Measurements from ENCODE around the gene EIF3I. TPM values are rescaled to one million over a fixed set of nuclear protein-coding genes. Genes with fewer than 3 reads are reported as not detected.
A peak's percentile ranks its signal among the peaks of the same experiment; 100 is the strongest.

Gene EIF3I
- total and polyA plus RNA-seq, 2 of the 13 experiments (the other 11 are each of a cell fraction or from before 2014, with no cell fraction given), result 210 to 223 TPM

DNA sequence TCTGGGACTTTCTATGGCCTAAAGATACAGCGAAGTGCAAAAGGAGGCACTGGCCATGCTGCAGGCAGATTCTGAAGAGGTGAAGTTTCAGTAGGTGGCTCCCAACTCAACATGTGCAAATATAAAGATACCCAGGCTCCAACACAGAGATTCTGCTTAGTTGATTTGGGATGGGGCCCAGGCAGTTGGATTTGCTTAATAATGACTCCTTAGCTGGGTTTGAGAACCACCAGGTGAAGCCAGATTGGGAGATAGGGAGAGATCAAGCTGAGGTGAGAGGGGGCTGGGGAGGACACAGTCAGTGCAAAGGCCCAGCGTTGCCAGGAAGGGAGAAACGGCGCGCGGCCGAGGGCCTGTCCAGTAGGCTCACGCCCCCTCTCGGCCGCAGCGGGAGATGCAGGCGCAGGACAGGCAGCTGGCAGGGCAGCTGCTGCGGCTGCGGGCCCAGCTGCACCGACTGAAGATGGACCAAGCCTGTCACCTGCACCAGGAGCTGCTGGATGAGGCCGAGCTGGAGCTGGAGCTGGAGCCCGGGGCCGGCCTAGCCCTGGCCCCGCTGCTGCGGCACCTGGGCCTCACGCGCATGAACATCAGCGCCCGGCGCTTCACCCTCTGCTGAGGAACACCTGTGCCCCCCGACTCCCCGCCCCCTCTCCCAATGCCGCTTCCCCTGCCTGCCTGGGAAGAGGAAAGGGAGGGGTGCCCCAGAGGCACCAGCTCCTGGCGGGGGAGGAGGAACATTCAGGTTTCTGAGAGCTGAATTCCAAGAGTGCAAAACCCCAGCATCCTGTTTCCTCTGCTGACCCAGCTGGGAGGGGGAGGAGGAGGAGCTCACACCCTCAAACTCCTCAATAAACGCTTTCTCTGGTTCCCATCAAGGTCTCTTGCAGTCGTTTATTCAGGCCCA lies 26.0 kb downstream of the EIF3I start (continued):
- TF ChIP-seq SIX1 (CRISPR knock-in tag; IDR thresholded peaks at IDR 0.05; ENCODE audit: borderline replicate concordance), result no peak
- no peak for TF ChIP-seq SETDB1 (CRISPR knock-in tag; IDR thresholded peaks at IDR 0.05; ENCODE audit: borderline replicate concordance)
- TF ChIP-seq JUNB (CRISPR knock-in tag; IDR thresholded peaks at IDR 0.05; ENCODE audit: borderline replicate concordance), result no peak
- TF ChIP-seq TRIM24 (CRISPR knock-in tag; IDR thresholded peaks at IDR 0.05), result no peak
- TF ChIP-seq ZNF3 (CRISPR knock-in tag; IDR thresholded peaks at IDR 0.05), result peak; percentile 65; the same call in 1 of the 2 replicates
- TF ChIP-seq AGO2 (optimal IDR thresholded peaks at IDR 0.05; ENCODE audit: low read depth, low read length), result no peak
- TF ChIP-seq ZNF224 (CRISPR knock-in tag; IDR thresholded peaks at IDR 0.05), result no peak
- peak; percentile 86 for TF ChIP-seq ZNF121 (CRISPR knock-in tag; IDR thresholded peaks at IDR 0.05)
- TF ChIP-seq, protein P1, sequence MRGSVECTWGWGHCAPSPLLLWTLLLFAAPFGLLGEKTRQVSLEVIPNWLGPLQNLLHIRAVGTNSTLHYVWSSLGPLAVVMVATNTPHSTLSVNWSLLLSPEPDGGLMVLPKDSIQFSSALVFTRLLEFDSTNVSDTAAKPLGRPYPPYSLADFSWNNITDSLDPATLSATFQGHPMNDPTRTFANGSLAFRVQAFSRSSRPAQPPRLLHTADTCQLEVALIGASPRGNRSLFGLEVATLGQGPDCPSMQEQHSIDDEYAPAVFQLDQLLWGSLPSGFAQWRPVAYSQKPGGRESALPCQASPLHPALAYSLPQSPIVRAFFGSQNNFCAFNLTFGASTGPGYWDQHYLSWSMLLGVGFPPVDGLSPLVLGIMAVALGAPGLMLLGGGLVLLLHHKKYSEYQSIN (CRISPR knock-in tag; IDR thresholded peaks at IDR 0.05; ENCODE audit: borderline replicate concordance), result no peak
- TF ChIP-seq, protein P2, sequence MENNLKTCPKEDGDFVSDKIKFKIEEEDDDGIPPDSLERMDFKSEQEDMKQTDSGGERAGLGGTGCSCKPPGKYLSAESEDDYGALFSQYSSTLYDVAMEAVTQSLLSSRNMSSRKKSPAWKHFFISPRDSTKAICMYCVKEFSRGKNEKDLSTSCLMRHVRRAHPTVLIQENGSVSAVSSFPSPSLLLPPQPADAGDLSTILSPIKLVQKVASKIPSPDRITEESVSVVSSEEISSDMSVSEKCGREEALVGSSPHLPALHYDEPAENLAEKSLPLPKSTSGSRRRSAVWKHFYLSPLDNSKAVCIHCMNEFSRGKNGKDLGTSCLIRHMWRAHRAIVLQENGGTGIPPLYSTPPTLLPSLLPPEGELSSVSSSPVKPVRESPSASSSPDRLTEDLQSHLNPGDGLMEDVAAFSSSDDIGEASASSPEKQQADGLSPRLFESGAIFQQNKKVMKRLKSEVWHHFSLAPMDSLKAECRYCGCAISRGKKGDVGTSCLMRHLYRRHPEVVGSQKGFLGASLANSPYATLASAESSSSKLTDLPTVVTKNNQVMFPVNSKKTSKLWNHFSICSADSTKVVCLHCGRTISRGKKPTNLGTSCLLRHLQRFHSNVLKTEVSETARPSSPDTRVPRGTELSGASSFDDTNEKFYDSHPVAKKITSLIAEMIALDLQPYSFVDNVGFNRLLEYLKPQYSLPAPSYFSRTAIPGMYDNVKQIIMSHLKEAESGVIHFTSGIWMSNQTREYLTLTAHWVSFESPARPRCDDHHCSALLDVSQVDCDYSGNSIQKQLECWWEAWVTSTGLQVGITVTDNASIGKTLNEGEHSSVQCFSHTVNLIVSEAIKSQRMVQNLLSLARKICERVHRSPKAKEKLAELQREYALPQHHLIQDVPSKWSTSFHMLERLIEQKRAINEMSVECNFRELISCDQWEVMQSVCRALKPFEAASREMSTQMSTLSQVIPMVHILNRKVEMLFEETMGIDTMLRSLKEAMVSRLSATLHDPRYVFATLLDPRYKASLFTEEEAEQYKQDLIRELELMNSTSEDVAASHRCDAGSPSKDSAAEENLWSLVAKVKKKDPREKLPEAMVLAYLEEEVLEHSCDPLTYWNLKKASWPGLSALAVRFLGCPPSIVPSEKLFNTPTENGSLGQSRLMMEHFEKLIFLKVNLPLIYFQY (CRISPR knock-in tag; IDR thresholded peaks at IDR 0.05; ENCODE audit: borderline replicate concordance), result no peak
- TF ChIP-seq DNMT3B (CRISPR knock-in tag; conservative IDR thresholded peaks at IDR 0.05), result no peak
- TF ChIP-seq XRCC5 (optimal IDR thresholded peaks at IDR 0.05; ENCODE audit: low read length), result peak; percentile 84
- no peak for TF ChIP-seq ZNF547 (CRISPR knock-in tag; IDR thresholded peaks at IDR 0.05)
- no peak for TF ChIP-seq SP5 (CRISPR knock-in tag; IDR thresholded peaks at IDR 0.05; ENCODE audit: borderline replicate concordance, low read depth)
- TF ChIP-seq ELF4 (CRISPR knock-in tag; IDR thresholded peaks at IDR 0.05; ENCODE audit: borderline replicate concordance), result no peak
- TF ChIP-seq ZNF766 (CRISPR knock-in tag; IDR thresholded peaks at IDR 0.05; ENCODE audit: borderline replicate concordance), result no peak
- TF ChIP-seq HNRNPK (IDR thresholded peaks at IDR 0.05; ENCODE audit: low read depth, low read length, poor library complexity, severe bottlenecking), result peak; percentile 86
- TF ChIP-seq, protein P3, sequence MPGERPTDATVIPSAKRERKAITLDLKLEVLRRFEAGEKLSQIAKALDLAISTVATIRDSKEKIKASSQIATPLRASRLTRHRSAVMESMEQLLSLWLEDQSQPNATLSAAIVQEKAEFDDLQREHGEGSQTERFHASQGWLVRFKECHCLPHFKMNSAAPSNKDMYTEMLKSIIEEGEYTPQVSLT (CRISPR knock-in tag; IDR thresholded peaks at IDR 0.05; ENCODE audit: borderline replicate concordance, low read depth), result no peak
- no peak for TF ChIP-seq ZNF570 (CRISPR knock-in tag; IDR thresholded peaks at IDR 0.05; ENCODE audit: borderline replicate concordance)
- TF ChIP-seq, protein P4, sequence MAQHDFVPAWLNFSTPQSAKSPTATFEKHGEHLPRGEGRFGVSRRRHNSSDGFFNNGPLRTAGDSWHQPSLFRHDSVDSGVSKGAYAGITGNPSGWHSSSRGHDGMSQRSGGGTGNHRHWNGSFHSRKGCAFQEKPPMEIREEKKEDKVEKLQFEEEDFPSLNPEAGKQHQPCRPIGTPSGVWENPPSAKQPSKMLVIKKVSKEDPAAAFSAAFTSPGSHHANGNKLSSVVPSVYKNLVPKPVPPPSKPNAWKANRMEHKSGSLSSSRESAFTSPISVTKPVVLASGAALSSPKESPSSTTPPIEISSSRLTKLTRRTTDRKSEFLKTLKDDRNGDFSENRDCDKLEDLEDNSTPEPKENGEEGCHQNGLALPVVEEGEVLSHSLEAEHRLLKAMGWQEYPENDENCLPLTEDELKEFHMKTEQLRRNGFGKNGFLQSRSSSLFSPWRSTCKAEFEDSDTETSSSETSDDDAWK (CRISPR knock-in tag; IDR thresholded peaks at IDR 0.05), result no peak
- TF ChIP-seq, protein P5, sequence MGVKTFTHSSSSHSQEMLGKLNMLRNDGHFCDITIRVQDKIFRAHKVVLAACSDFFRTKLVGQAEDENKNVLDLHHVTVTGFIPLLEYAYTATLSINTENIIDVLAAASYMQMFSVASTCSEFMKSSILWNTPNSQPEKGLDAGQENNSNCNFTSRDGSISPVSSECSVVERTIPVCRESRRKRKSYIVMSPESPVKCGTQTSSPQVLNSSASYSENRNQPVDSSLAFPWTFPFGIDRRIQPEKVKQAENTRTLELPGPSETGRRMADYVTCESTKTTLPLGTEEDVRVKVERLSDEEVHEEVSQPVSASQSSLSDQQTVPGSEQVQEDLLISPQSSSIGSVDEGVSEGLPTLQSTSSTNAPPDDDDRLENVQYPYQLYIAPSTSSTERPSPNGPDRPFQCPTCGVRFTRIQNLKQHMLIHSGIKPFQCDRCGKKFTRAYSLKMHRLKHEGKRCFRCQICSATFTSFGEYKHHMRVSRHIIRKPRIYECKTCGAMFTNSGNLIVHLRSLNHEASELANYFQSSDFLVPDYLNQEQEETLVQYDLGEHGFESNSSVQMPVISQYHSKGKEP (CRISPR knock-in tag; IDR thresholded peaks at IDR 0.05), result no peak

All from HepG2 (cell line).